ENCODE results near the gene KCNJ18.
"Not testable (repeated sequence)": the region's sequence is repeated elsewhere in the genome, so short reads cannot be mapped to it uniquely, and the experiment has no call there.

Gene KCNJ18

DNA sequence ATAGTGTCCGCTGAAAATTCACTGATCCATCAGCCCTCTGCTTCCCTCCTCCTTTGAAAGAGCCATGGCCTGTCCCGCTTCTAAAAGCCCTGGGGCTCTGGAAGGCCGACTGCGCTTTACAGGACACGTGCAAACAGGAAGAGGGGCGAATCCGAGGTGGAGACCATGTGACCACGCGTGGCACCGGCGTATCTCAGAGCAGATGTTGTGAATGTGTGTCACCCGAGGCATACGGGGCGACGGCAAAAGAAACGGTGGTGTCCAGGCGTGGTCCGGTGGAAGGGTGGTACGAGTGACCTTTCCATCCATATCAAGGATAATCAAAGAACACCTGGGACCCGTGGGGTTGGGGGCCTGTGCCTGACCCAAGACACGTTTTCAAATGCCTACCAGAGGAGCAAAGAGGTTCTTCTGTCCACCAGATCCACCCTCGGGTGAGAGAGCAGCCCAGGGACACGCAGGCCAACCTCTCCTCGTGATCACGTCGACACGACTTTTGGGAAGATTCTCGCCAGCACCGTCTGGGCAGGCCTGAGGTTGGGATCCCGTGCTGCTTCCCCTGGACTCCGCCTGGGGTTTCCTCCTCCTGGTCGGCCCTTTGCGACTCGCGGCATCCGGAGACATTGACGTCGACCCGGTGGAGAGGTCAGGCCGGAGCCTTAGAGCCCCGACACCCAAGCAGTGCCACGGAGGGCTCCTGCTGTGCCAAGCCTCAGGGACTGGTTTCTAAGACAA lies 7.1 kb upstream of the KCNJ18 start:
- DNase-seq (ENCODE audit: low read depth in 3 of 3) = not testable (repeated sequence)

- no peak for DNase-seq (ENCODE audit: low read depth in 3 of 3)
These were observed 5.9 kb upstream of the KCNJ18 start for GRCh38 chr17:21686165-21687015.

- DNase-seq (ENCODE audit: low read depth in 3 of 3) = no peak
These were observed 5.0 kb upstream of the KCNJ18 start for GRCh38 chr17:21687136-21687953.

DNA sequence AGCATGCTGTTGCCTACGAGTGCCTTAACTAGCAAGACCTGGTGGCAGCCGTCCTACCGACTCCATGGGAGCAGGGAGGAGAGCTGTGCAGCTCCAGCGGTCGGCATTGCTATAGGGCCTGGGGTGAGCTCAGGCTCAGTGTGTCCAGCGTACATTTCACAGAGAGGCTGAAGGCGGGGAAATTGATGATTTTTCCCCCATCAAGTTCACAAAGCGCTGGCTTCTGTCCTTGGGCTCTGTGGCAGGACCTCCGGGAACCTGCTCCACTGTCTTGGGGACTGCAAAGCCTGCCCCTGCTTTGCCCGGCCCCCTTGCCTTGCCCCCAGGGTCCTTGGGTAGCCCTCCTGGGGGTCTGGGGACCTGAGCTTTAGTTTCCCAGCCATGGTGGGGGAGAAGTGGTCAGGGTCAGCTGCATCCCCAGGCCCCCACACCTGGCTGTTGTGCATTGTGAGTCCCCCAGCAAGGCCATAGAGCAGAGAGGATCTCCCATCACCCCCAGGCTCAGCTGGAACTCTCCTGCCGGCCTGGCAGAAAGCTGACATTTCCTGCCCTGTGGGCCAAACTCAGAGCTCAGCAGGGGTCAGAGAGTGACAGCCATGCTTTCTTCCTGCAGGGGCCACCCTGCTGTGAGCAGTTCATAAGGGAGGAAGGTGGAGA lies 3.9 kb upstream of the KCNJ18 start:
- no peak for DNase-seq (ENCODE audit: low read depth in 3 of 3)

- no peak for DNase-seq (ENCODE audit: low read depth in 3 of 3)
These were observed 2.7 kb upstream of the KCNJ18 start for GRCh38 chr17:21689604-21690003.

GRCh38 chr17:21690811-21691210 lies 1.5 kb upstream of the KCNJ18 start:
- not testable (repeated sequence) for DNase-seq (ENCODE audit: low read depth in 3 of 3)

DNA sequence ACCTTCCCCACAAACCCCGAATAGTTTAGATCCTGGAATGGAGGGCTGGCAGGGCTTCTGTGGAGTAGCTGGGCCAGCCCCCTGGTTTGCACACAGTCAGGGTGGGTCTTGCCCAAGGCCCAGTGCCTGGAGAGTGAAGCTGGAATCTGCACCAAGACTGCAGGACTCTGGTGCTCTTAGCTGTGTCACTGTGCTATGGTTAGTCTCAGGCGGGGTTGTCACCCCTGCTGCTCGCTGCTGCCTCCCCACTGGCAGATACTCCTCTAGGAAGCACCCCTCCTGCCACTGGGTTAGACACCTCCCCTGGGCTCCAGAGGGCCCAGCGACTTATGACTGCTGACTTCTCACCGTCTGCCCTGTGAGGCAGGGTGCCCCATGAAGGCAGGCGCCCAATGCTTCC lies 842 bp upstream of the KCNJ18 start:
- DNase-seq (ENCODE audit: low read depth in 3 of 3) = not testable (repeated sequence)

GRCh38 chr17:21692704-21693065 lies 362 bp downstream of the KCNJ18 start:
- not testable (repeated sequence) for DNase-seq (ENCODE audit: low read depth in 3 of 3)

DNA sequence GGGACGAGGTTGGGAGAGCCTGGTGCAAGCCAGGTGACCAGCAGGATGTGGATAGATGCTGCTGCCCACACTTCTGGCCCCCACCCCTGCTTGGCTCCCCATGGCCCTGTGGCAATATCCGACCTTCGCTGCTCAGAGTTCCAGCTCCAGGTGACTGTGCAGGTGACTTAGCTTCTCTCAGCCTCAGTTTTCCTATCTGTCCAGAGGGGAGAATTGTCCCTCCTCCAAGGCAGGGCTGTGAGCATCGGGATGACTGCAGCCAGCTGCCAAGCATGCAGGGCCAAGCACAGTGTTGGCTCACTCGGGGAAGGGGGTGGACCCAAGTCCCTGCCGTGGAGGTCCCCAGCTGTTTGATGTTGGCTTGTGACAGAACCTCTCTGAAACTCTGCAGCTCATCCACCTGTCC lies 1.1 kb downstream of the KCNJ18 start:
- not testable (repeated sequence) for DNase-seq (ENCODE audit: low read depth in 3 of 3)

DNA sequence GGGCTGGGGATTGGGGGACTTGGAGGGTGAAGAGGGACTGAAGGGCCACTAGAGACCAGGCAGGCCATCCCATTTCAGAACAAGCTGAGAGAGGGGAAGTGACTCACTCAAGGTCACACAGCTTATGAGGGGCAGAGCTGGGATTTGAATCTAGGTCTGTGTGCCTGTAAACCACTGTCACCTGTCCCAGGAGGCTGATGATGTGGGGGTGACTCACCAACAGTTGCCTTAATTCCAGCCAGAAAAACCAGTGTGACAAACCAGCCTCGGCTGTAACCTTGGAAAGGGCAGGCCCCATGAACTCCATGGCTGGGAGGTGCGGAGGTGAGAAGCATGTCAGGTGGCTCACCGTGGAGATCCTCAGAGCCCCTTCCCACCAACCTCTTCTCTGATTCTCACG lies 1.6 kb downstream of the KCNJ18 start:
- DNase-seq (ENCODE audit: low read depth in 3 of 3) = not testable (repeated sequence)

DNA sequence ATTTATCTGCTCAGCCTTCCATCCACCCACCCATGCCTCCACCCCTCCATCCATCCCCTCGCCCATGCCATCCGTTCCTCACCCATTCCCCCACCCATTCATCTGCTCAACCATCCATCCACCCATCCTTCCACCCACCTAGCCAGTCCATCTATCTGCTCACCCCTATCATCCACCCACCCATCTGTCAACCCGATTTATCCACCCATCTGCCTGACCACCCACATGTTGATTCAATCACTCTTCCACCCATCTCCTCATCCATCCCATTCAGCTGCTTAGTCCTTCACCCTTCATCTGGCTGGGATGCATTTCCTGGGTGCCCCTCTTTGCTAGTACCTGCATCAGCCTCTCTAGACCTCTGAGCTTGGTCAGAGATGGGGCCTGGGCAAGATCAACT lies 3.9 kb downstream of the KCNJ18 start:
- DNase-seq (ENCODE audit: low read depth in 3 of 3) = not testable (repeated sequence)

DNA sequence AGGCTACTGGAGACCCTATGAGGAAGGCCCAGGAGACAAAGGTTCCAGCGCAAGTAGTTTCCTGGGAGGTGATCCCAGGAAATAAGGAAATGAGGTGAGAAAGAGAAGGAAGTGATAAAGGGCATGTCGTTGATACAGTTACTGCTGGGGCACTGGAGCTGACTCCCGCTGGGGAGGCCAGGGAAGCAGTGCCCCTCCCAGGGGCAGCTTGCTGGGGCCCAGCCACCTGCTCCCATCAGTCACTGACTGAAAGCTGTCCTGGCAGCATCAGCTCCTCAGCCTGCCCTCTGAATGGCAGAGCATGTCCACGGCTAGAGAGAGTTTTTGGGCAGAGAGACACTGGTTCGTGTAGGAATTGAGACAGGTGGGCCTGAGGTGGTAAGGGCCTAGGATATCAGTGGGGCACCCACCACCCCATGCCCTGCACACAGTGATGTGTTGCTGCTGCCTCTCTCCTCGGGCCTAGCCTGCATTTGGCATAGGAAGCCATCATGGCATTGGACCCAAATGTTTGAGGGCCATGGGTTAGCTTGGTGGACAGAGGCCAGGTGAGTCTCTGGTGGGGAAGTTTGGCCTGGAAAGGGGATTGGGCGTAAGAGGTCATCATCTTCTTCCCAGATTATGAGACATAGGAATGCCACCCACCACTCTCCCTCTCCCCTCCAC lies 4.7 kb downstream of the KCNJ18 start:
- not testable (repeated sequence) for DNase-seq (ENCODE audit: low read depth in 3 of 3)

GRCh38 chr17:21697508-21697860 lies 5.2 kb downstream of the KCNJ18 start:
- not testable (repeated sequence) for DNase-seq (ENCODE audit: low read depth in 3 of 3)

DNA sequence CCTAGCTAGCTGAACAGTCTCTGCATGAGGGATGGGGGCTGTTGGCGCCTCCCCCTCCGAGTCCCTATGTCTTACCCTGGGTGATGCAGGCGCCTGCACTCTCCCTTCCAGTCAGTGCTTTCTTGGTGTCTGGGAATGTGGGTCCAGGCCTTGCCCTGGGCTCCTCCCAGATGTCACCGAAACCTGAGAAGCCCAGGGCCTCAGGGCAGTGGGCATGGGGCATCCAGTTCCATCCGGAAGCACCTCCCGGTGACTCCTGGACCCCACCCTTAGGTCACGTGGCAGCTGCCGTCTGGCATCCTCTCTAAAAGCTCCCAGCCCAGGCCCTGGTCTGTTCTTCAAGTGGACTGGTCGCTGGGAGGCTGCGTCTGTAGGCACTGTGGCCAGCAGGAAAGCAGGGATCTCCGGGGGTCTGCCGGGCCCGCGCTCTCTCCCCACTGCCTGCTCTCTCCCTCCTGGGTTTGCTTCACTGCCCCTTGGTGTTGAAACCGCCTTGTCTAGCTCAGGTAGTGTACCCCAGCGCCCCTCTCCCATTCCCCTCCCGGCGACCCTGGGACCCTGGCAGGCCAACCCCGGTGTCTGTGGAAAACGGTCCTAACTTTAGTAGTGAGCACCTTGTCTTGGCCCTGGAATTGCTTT lies 6.2 kb downstream of the KCNJ18 start:
- not testable (repeated sequence) for DNase-seq (ENCODE audit: low read depth in 3 of 3)

GRCh38 chr17:21699124-21699523 lies 6.8 kb downstream of the KCNJ18 start:
- DNase-seq (ENCODE audit: low read depth in 3 of 3) = not testable (repeated sequence)

GRCh38 chr17:21699573-21700236 lies 7.4 kb downstream of the KCNJ18 start:
- DNase-seq (ENCODE audit: low read depth in 3 of 3) = not testable (repeated sequence)

- not testable (repeated sequence) for DNase-seq (ENCODE audit: low read depth in 3 of 3)
These were observed 8.8 kb downstream of the KCNJ18 start for GRCh38 chr17:21701090-21701489.

GRCh38 chr17:21702029-21702428 lies 9.7 kb downstream of the KCNJ18 start:
- DNase-seq (ENCODE audit: low read depth in 3 of 3) = not testable (repeated sequence)

DNA sequence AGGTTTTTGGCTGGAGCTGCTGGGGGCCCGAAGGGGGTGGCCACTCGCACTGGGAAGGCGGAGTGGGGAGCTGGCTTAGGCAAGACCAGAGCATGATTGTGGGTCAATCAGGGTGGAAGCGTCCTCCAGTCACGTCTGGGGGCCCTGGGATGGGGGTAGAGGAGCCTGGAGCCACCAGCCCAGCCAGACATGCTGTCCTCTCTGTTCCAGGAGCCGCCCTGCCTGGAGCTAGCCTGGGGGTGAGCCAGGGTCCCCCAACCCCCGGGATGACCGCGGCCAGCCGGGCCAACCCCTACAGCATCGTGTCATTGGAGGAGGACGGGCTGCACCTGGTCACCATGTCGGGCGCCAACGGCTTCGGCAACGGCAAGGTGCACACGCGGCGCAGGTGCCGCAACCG lies 10.2 kb downstream of the KCNJ18 start:
- DNase-seq (ENCODE audit: low read depth in 3 of 3) = not testable (repeated sequence)

Data from stimulated activated CD4-positive, alpha-beta T cell treated with anti-CD3 and anti-CD28 coated beads, TNF-alpha, amount 100 ng/mL, for 4 hours (primary cell).